ENCODE data around the gene GRID1. TPM values are rescaled to one million over a fixed set of nuclear protein-coding genes. Genes with fewer than 3 reads are reported as not detected.

Gene GRID1
- total RNA-seq, 1 donor from 2014 or later: 1.4 TPM

- Histone ChIP-seq H3K27me3 (no peaks in the 10 kb centered on the region), H3K4me1 (no peaks in the 10 kb centered on the region), H3K36me3 (no peaks in the 10 kb centered on the region), H3K27ac (no peak overlapping the region), H3K4me3 (no peak overlapping the region), H3K9me3 (no peaks in the 10 kb centered on the region)
- no peak for TF ChIP-seq CTCF (IDR thresholded peaks at IDR 0.05)
- intact Hi-C loops (cut with DNase I): no loop called here
- DNase-seq (ENCODE audit: low spot score in 2 of 2): no peak
These were observed 370.8 kb downstream of the GRID1 start for GRCh38 chr10:85995791-85996190.

- Histone ChIP-seq H3K4me1 (no peaks in the 10 kb centered on the region), H3K36me3 (no peaks in the 10 kb centered on the region), H3K27me3 (no peaks in the 10 kb centered on the region), H3K4me3 (no peak overlapping the region), H3K27ac (no peak overlapping the region), H3K9me3 (no peaks in the 10 kb centered on the region)
- intact Hi-C loops (cut with DNase I): no loop called here
- no peak for TF ChIP-seq CTCF (IDR thresholded peaks at IDR 0.05)
- DNase-seq (ENCODE audit: low spot score in 2 of 2): no peak
These were observed 372.6 kb downstream of the GRID1 start for GRCh38 chr10:85993840-85994507.

GRCh38 chr10:85993140-85993539, 373.5 kb downstream of the GRID1 start:
- Histone ChIP-seq H3K4me1 (no peaks in the 10 kb centered on the region), H3K4me3 (no peak overlapping the region), H3K27ac (no peak overlapping the region), H3K9me3 (no peaks in the 10 kb centered on the region), H3K36me3 (no peaks in the 10 kb centered on the region), H3K27me3 (no peaks in the 10 kb centered on the region)
- no peak for DNase-seq (ENCODE audit: low spot score in 2 of 2)
- intact Hi-C loops (cut with DNase I): no loop called here
- TF ChIP-seq CTCF (IDR thresholded peaks at IDR 0.05): no peak

- intact Hi-C loops (cut with DNase I): no loop called here
- Histone ChIP-seq H3K27me3 (no peaks in the 10 kb centered on the region), H3K4me3 (no peak overlapping the region), H3K27ac (no peak overlapping the region), H3K4me1 (no peaks in the 10 kb centered on the region), H3K9me3 (no peaks in the 10 kb centered on the region), H3K36me3 (no peaks in the 10 kb centered on the region)
- no peak for TF ChIP-seq CTCF (IDR thresholded peaks at IDR 0.05)
- DNase-seq (ENCODE audit: low spot score in 2 of 2): no peak
These were observed 374.3 kb downstream of the GRID1 start for GRCh38 chr10:85992324-85992723.

- Histone ChIP-seq H3K36me3 (no peaks in the 10 kb centered on the region), H3K27ac (no peak overlapping the region), H3K9me3 (no peaks in the 10 kb centered on the region), H3K4me3 (no peak overlapping the region), H3K27me3 (no peaks in the 10 kb centered on the region), H3K4me1 (no peaks in the 10 kb centered on the region)
- no peak for TF ChIP-seq CTCF (IDR thresholded peaks at IDR 0.05)
- intact Hi-C loops (cut with DNase I): no loop called here
- DNase-seq (ENCODE audit: low spot score in 2 of 2): no peak
These were observed 379.8 kb downstream of the GRID1 start for GRCh38 chr10:85986777-85987176.

GRCh38 chr10:85983051-85983450, 383.5 kb downstream of the GRID1 start:
- no peak for DNase-seq (ENCODE audit: low spot score in 2 of 2)
- intact Hi-C loops (cut with DNase I): no loop called here

More at GRCh38 chr10:85983051-85983450, 383.5 kb downstream of the GRID1 start:
- Histone ChIP-seq H3K4me1 (no peaks in the 10 kb centered on the region), H3K4me3 (no peak overlapping the region), H3K27ac (no peak overlapping the region), H3K27me3 (no peaks in the 10 kb centered on the region), H3K36me3 (no peaks in the 10 kb centered on the region), H3K9me3 (no peaks in the 10 kb centered on the region)
- TF ChIP-seq CTCF (IDR thresholded peaks at IDR 0.05): no peak
